ENCODE measurements around the gene EXOC6B. TPM values are rescaled to one million over a fixed set of nuclear protein-coding genes. Genes with fewer than 3 reads are reported as not detected.

The EXOC6B gene
- total RNA-seq, 1 experiment from 2014 or later, result 40.1 TPM

GRCh38 chr2:72636210-72636609 is 189.6 kb downstream of the EXOC6B start:
- Histone ChIP-seq H2BK15ac (ENCODE audit: low read depth, low read length) (no peak overlapping the region), H2BK5ac (ENCODE audit: insufficient read length, low read length) (no peak overlapping the region), H3K14ac (ENCODE audit: insufficient read depth, low read length) (no peak overlapping the region), H4K8ac (replicated peaks; ENCODE audit: insufficient read length, low read depth, low read length) (no peak overlapping the region), H3K9me3 (ENCODE audit: control insufficient read depth, low read depth, low read length) (no peaks in the 10 kb centered on the region), H2AK5ac (ENCODE audit: insufficient read length, low read length) (no peak overlapping the region), H3K18ac (ENCODE audit: insufficient read length, low read depth, low read length) (no peak overlapping the region), H3K23me2 (ENCODE audit: insufficient read length, low read depth, low read length, poor library complexity, severe bottlenecking) (no peaks in the 10 kb centered on the region), H3K4me1 (ENCODE audit: insufficient read depth, low read length) (no peaks in the 10 kb centered on the region; the same call in 1 of the 2 replicates), H3K79me2 (ENCODE audit: insufficient read depth, low read length) (no peaks in the 10 kb centered on the region), H4K5ac (ENCODE audit: insufficient read length, low read depth, low read length) (no peak overlapping the region), H3K23ac (ENCODE audit: insufficient read length, low read depth, low read length) (no peak overlapping the region), H4K20me1 (ENCODE audit: control insufficient read depth, insufficient read depth, insufficient read length) (no peaks in the 10 kb centered on the region), H3K56ac (ENCODE audit: insufficient read length, low read depth, low read length) (no peak overlapping the region), H2BK120ac (ENCODE audit: low read depth, low read length, poor library complexity, severe bottlenecking) (no peak overlapping the region), H2BK12ac (ENCODE audit: insufficient read length, low read depth, low read length) (no peak overlapping the region), H3K9ac (ENCODE audit: extremely low read depth, insufficient read length, low read length) (no peak overlapping the region), H2BK20ac (ENCODE audit: low read depth, low read length, poor library complexity, severe bottlenecking) (no peak overlapping the region), H3K4ac (ENCODE audit: low read depth, low read length) (no peak overlapping the region), H3K27ac (ENCODE audit: insufficient read length, low read depth, low read length) (no peak overlapping the region), H3T11ph (ENCODE audit: low read length) (no peak overlapping the region), H3K27me3 (ENCODE audit: insufficient read depth, low read length) (no peaks in the 10 kb centered on the region), H4K91ac (ENCODE audit: insufficient read length, low read depth, low read length) (no peak overlapping the region), H2AFZ (ENCODE audit: low read length) (no peak overlapping the region), H3K79me1 (ENCODE audit: insufficient read depth, low read depth, low read length, poor library complexity, severe bottlenecking) (no peaks in the 10 kb centered on the region), H3K4me2 (ENCODE audit: insufficient read depth, insufficient read length, low read length) (no peak overlapping the region)
- Mint-ChIP-seq H3K9me3 (peaks cover 9 to 10% of the 10 kb centered on the region in 2 experiments), H3K27me3 (ENCODE audit: low read depth) (peaks cover 2% of the 10 kb centered on the region; the same call in 1 of the 2 replicates), H3K27ac (no peak overlapping the region), H3K4me3 (no peak overlapping the region), H3K36me3 (ENCODE audit: insufficient read depth in 1 of 3, low read depth in 3 of 3) (peaks cover 6 to 10% (median 7%) of the 10 kb centered on the region in 3 experiments; a peak in 6 of 7 replicates), H3K4me1 (peaks cover 22 to 28% of the 10 kb centered on the region in 2 experiments)
- WGBS (ENCODE audit: extremely low coverage, insufficient read length, low lambda C conversion rate), result 100% methylated on average over 1 of the region's 3 CpGs
- TF ChIP-seq CTCF (conservative IDR thresholded peaks at IDR 0.05), result no peak
- no peak for DNase-seq
